K562 (cell line): Measurements from ENCODE around the gene ADAM22. TPM values are rescaled to one million over a fixed set of nuclear protein-coding genes. Genes with fewer than 3 reads are reported as not detected.

Experiments used
- ATAC-seq: fragments of 200-7000 bp; cut with Tn5 transposase; 3 replicates; pipeline ENCODE4 v1.9.1; 2020; ENCODE audit warnings: moderate library complexity
- BruUV-seq: library from RNA; stranded (reverse); fragments of 400-500 nt; replicated peaks from 2 replicates; lab custom pipeline; 2021; lab: Mats Ljungman, UMichigan
- CTCF ChIA-PET: fragments of 300-600 bp; formaldehyde crosslinking; extraction: SDS; loops from one replicate; lab custom pipeline; 2021; ENCODE audit warnings: low intra/inter-chr PET ratio; lab: Yijun Ruan, JAX
- POLR2A ChIA-PET: fragments of 300-600, 350-650 bp; sonication (Branson Sonifier 250); formaldehyde crosslinking; extraction: SDS; loops from one replicate; lab custom pipeline; 2021; ENCODE audit warnings: antibody characterized with exemption, inconsistent platforms; lab: Yijun Ruan, JAX
- DNase-seq, 4 experiments: peaks; one replicate each; pipeline versions ENCODE4 v3.0.0 to v3.0.0-alpha.2; 2011 to 2018; ENCODE audit warnings: low spot score in 3 of 4, mixed read lengths in 3 of 4; ENCODE audit errors: extremely low read depth in 1 of 4
- FAIRE-seq: peaks from 2 replicates; lab custom pipeline; 2011; peaks lifted over from hg19 to GRCh38; lab: Jason Lieb, UNC
- H2AFZ ChIP-seq: 2 replicates; pipeline ENCODE4 v1.6.0; 2011; ENCODE audit warnings: low read depth, low read length, control low read depth, inconsistent platforms
- H3K27ac ChIP-seq: fragments of 200-600 bp; 3 replicates; pipeline ENCODE4 v1.8.0; 2011; ENCODE audit warnings: low read depth, mild to moderate bottlenecking, control low read depth, inconsistent platforms, low read length, moderate library complexity, mixed read lengths; ENCODE audit errors: extremely low read depth
- H3K27me3 ChIP-seq, 2 experiments: fragments of 300-600 bp in 1 of 2; 2 replicates in 1 of 2; 3 replicates in 1 of 2; pipeline versions ENCODE4 v1.6.0 to v1.8.0; 2011; ENCODE audit warnings: inconsistent platforms in 2 of 2, low read length in 2 of 2, mild to moderate bottlenecking in 1 of 2, mixed read lengths in 1 of 2, moderate library complexity in 1 of 2; ENCODE audit not compliant: control insufficient read depth in 2 of 2, insufficient read depth in 2 of 2
- H3K36me3 ChIP-seq: fragments of 300-600 bp; 3 replicates; pipeline ENCODE4 v1.8.0; 2011; ENCODE audit warnings: mild to moderate bottlenecking, low read length, inconsistent platforms; ENCODE audit not compliant: control insufficient read depth, insufficient read depth
- H3K4me1 ChIP-seq, 2 experiments: fragments of 200-600 bp in 1 of 2; replicated peaks in 1 of 2; 2 replicates in 1 of 2; 3 replicates in 1 of 2; pipeline versions ENCODE4 v1.5.1 to v1.8.0; 2011; ENCODE audit warnings: inconsistent platforms in 2 of 2, low read length in 2 of 2, mild to moderate bottlenecking in 1 of 2, mixed read lengths in 1 of 2, moderate library complexity in 1 of 2; ENCODE audit not compliant: control insufficient read depth in 2 of 2, insufficient read depth in 2 of 2
- H3K4me2 ChIP-seq: 2 replicates; pipeline ENCODE4 v1.6.1; 2011; ENCODE audit warnings: low read length, control low read depth, inconsistent platforms, mixed read lengths; ENCODE audit not compliant: insufficient read depth
- H3K4me3 ChIP-seq: fragments of 200-600 bp; sonication (generic), shearing (Covaris generic); 2 replicates; pipeline ENCODE4 v1.5.1; 2016; ENCODE audit warnings: control low read depth, inconsistent platforms
- H3K79me2 ChIP-seq: fragments of 200-600 bp; 3 replicates; pipeline ENCODE4 v1.8.0; 2011; ENCODE audit warnings: low read length, inconsistent platforms; ENCODE audit not compliant: control insufficient read depth, insufficient read depth
- H3K9ac ChIP-seq, 2 experiments: 2 replicates each; pipeline versions ENCODE4 v1.6.0 to v1.6.1; 2011; ENCODE audit warnings: low read depth in 2 of 2, low read length in 2 of 2, control low read depth in 1 of 2, inconsistent platforms in 1 of 2, mild to moderate bottlenecking in 1 of 2, mixed read lengths in 1 of 2; ENCODE audit not compliant: insufficient read depth in 1 of 2
- H3K9me1 ChIP-seq: one replicate; pipeline ENCODE4 v1.6.0; 2011; ENCODE audit warnings: inconsistent platforms, mild to moderate bottlenecking, low read length, moderate library complexity; ENCODE audit not compliant: control insufficient read depth, insufficient read depth
- H3K9me3 ChIP-seq: replicated peaks from 2 replicates; pipeline ENCODE4 v1.5.1; 2011; ENCODE audit warnings: low read depth, low read length, inconsistent platforms; ENCODE audit not compliant: control insufficient read depth, insufficient read depth
- H4K20me1 ChIP-seq: replicated peaks from 2 replicates; pipeline ENCODE4 v1.6.1; 2011; ENCODE audit warnings: low read length, inconsistent platforms, mixed read lengths; ENCODE audit not compliant: control insufficient read depth, insufficient read depth
- ELF1 ChIP-seq: fragments of 200-800 bp; sonication (Bioruptor generic); IDR thresholded peaks from 2 replicates; pipeline ENCODE4 v1.6.1; 2016; ENCODE audit warnings: missing genetic modification characterization, missing compliant biosample characterization
- FOXA1 ChIP-seq: fragments of 450-650 bp; IDR thresholded peaks from 2 replicates; pipeline ENCODE4 v1.6.1; 2016; ENCODE audit warnings: mild to moderate bottlenecking, borderline replicate concordance
- GMEB1 ChIP-seq: fragments of 250-450 bp; sonication (Bioruptor Pico); IDR thresholded peaks from 2 replicates; pipeline ENCODE4 v1.4.0; 2020; ENCODE audit warnings: mild to moderate bottlenecking
- HNRNPL ChIP-seq: fragments of 200-400 bp; formaldehyde crosslinking; IDR thresholded peaks from 2 replicates; pipeline ENCODE4 v1.6.1; 2017; ENCODE audit warnings: low read depth, mild to moderate bottlenecking, low read length
- JUND ChIP-seq, 2 experiments: IDR thresholded peaks; 2 replicates in 1 of 2; 3 replicates in 1 of 2; pipeline ENCODE4 v1.6.1; 2011; ENCODE audit warnings: borderline replicate concordance in 2 of 2, low read depth in 2 of 2, low read length in 2 of 2, improper control_type of control experiment in 1 of 2, missing biosample characterization in 1 of 2, missing genetic modification characterization in 1 of 2, missing genetic modification reagents in 1 of 2
- KLF16 ChIP-seq: IDR thresholded peaks from 2 replicates; pipeline ENCODE4 v1.6.1; 2016; ENCODE audit warnings: antibody characterized with exemption
- OTX1 ChIP-seq: fragments of 450-650 bp; formaldehyde crosslinking; IDR thresholded peaks from 2 replicates; pipeline ENCODE4 v1.4.0; 2022; ENCODE audit warnings: mild to moderate bottlenecking
- PHF20 ChIP-seq: fragments of 450-650 bp; IDR thresholded peaks from 2 replicates; pipeline ENCODE4 v1.6.1; 2018; ENCODE audit not compliant: partially characterized antibody
- PYGO2 ChIP-seq: fragments of 450-650 bp; IDR thresholded peaks from 2 replicates; pipeline ENCODE4 v1.6.1; 2016; ENCODE audit warnings: mild to moderate bottlenecking, missing genetic modification characterization, moderate library complexity, missing compliant biosample characterization
- ZBTB49 ChIP-seq: sonication (generic); formaldehyde crosslinking; IDR thresholded peaks from 2 replicates; pipeline ENCODE4 v1.8.0; 2022; ENCODE audit warnings: missing genetic modification reagents, mild to moderate bottlenecking, borderline replicate concordance
- ZNF253 ChIP-seq: fragments of 250-450 bp; sonication (Bioruptor Pico); conservative IDR thresholded peaks from 2 replicates; pipeline ENCODE4 v1.6.1; 2021; ENCODE audit warnings: mild to moderate bottlenecking
- ZNF695 ChIP-seq: fragments of 450-650 bp; formaldehyde crosslinking; IDR thresholded peaks from 2 replicates; pipeline ENCODE4 v1.4.0; 2020; ENCODE audit warnings: mild to moderate bottlenecking, moderate library complexity
- WGBS: fragments of 100-300 bp; shearing (Covaris generic); methylation state at CpG from one replicate; pipeline ENCODE4 v1.1.6; 2016; ENCODE audit warnings: low coverage, mixed read lengths; ENCODE audit not compliant: insufficient coverage; ENCODE audit errors: missing lambda C conversion rate; 5-methylcytosine and 5-hydroxymethylcytosine counted together
- in situ Hi-C: fragments of 300-500 bp; cut with MboI; formaldehyde crosslinking; loops from 4 replicates; pipeline ENCODE4 v1.15.0; 2018; ENCODE audit warnings: inconsistent platforms, mixed read lengths
- intact Hi-C: fragments of 100-400 bp; cut with micrococcal nuclease; formaldehyde crosslinking; loops from 2 replicates; pipeline ENCODE4 v1.14.2; 2022
- polyA plus RNA-seq, 8 experiments: library from polyadenylated mRNA; depleted of rRNA in 4 of 8; stranded (reverse) in 5 of 8; unstranded in 3 of 8; fragments of >200 nt; fragmentation: Nextera tagmentation in 2 of 8; fragmentation: Illumina TruSeq in 1 of 8; extraction: Ambion mirVana in 2 of 8; extraction: Trizol in 1 of 8; gene quantifications; 2 replicates each; pipeline versions ENCODE4 v1.2.1 to v1.2.3, GENCODE V29; 2011 to 2014; ENCODE audit warnings: inconsistent platforms in 1 of 8, missing spikeins in 1 of 8
- total RNA-seq, 7 experiments: library from RNA; depleted of rRNA in 6 of 7; stranded (reverse); fragments of >200 nt in 6 of 7; fragmentation: Illumina TruSeq in 2 of 7; extraction: Trizol in 2 of 7; gene quantifications; 2 replicates each; pipeline versions ENCODE4 v1.2.1 to v1.2.3, GENCODE V29; 2011 to 2021; ENCODE audit warnings: low replicate concordance in 1 of 7
- TF ChIP-seq, protein P1 (sequence below): fragments of 250-450 bp; sonication (Bioruptor Pico); IDR thresholded peaks from 2 replicates; pipeline ENCODE4 v1.8.0; 2022; ENCODE audit warnings: moderate library complexity, mild to moderate bottlenecking, inconsistent platforms

The ADAM22 gene
- total and polyA plus RNA-seq, 9 of the 15 experiments (the other 6 are each of a cell fraction or from before 2014, with no cell fraction given): 0.01 to 0.58 (median 0.18) TPM

DNA sequence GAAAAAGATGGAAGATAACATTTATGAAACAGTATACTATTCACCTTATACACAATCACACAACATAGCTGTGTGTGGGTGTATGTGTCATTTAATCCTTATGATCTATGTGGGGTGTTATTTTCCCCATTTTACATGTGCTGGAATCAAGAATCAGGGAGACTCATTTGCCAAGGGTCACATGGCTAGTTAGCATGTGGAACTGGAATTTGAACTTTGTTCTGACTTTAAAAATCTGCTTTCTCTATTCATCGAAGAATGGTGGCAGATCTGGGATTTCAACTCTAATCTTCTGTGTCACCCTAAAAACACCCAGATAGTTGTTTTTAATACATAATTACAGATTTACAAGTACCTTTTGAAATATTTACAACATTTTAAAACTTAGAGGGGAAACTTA is 65.2 kb downstream of the ADAM22 start:
- FAIRE-seq: no peak
- Histone ChIP-seq H3K4me2 (no peak overlapping the region), H2AFZ (no peak overlapping the region), H3K9me3 (no peaks in the 10 kb centered on the region), H3K79me2 (no peaks in the 10 kb centered on the region), H3K9me1 (no peaks in the 10 kb centered on the region), H3K9ac (no peak overlapping the region), H3K4me1 (no peaks in the 10 kb centered on the region), H3K36me3 (no peaks in the 10 kb centered on the region), H3K27me3 (no peaks in the 10 kb centered on the region), H3K4me3 (no peak overlapping the region), H3K27ac (no peak overlapping the region), H4K20me1 (no peaks in the 10 kb centered on the region)
- WGBS: 22% methylated on average over 1 of the region's 1 CpG
- CTCF ChIA-PET: no interaction called here
- in situ Hi-C loops: no loop called here
- no peak for ATAC-seq
- DNase-seq: no peak
- POLR2A ChIA-PET: interaction anchor here (1.6 kb wide), 1 partner anchor 13 kb away, joined by 4 read pairs; no protein-coding TSS in a partner anchor
- no TSS peak for BruUV-seq
- TF ChIP-seq FOXA1 (no peak), ELF1 (tag) (no peak), OTX1 (no peak), ZNF253 (CRISPR knock-in tag) (no peak), HNRNPL (no peak), ZNF695 (no peak), GMEB1 (no peak), ZBTB49 (CRISPR knock-in tag) (no peak), PYGO2 (tag) (no peak), KLF16 (no peak), PHF20 (no peak), JUND (IDR thresholded peaks at IDR 0.05; ENCODE audit: borderline replicate concordance, low read depth, low read length) (no peak), JUND (tag; IDR thresholded peaks at IDR 0.05; ENCODE audit: borderline replicate concordance, low read depth, low read length) (no peak)
- TF ChIP-seq, protein P1, sequence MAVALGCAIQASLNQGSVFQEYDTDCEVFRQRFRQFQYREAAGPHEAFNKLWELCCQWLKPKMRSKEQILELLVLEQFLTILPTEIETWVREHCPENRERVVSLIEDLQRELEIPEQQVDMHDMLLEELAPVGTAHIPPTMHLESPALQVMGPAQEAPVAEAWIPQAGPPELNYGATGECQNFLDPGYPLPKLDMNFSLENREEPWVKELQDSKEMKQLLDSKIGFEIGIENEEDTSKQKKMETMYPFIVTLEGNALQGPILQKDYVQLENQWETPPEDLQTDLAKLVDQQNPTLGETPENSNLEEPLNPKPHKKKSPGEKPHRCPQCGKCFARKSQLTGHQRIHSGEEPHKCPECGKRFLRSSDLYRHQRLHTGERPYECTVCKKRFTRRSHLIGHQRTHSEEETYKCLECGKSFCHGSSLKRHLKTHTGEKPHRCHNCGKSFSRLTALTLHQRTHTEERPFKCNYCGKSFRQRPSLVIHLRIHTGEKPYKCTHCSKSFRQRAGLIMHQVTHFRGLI (CRISPR knock-in tag): no peak
- intact Hi-C loops: no loop called here
